AG09319 (cell line): ENCODE data around the gene LDAH.

ENCODE experiments used
- DNase-seq: peaks from one replicate; pipeline ENCODE4 v3.0.0-alpha.2; 2010; ENCODE audit warnings: low read depth; ENCODE audit errors: extremely low read depth
- CTCF ChIP-seq: IDR thresholded peaks from 2 replicates; pipeline ENCODE4 v1.5.1; 2011; ENCODE audit warnings: low read depth, mild to moderate bottlenecking, inconsistent platforms, low read length, moderate library complexity

The LDAH gene

GRCh38 chr2:20652673-20653575 lies 170.0 kb downstream of the LDAH start:
- no peak for TF ChIP-seq CTCF
- no peak for DNase-seq

GRCh38 chr2:20652141-20652540 lies 170.8 kb downstream of the LDAH start:
- TF ChIP-seq CTCF, result no peak
- DNase-seq, result no peak

- TF ChIP-seq CTCF, result no peak
- no peak for DNase-seq
These were observed 171.2 kb downstream of the LDAH start for GRCh38 chr2:20651731-20652099.

- TF ChIP-seq CTCF, result peak; percentile 40
- peak; percentile 41 for DNase-seq
These were observed 171.8 kb downstream of the LDAH start, which contains the start of gene HS1BP3 for GRCh38 chr2:20650877-20651730. HS1BP3 (minus strand) TSS chr2:20651098; CDS start chr2:20651063, 35 bp downstream.

GRCh38 chr2:20650393-20650876 lies 172.5 kb downstream of the LDAH start:
- TF ChIP-seq CTCF, result no peak; the same call in 1 of the 2 replicates
- DNase-seq, result no peak

GRCh38 chr2:20649976-20650375 lies 172.9 kb downstream of the LDAH start:
- DNase-seq, result no peak
- no peak for TF ChIP-seq CTCF
